ENCODE results near the gene PNMA8B.
A peak's percentile ranks its signal among the peaks of the same experiment; 100 is the strongest.

The PNMA8B gene

DNA sequence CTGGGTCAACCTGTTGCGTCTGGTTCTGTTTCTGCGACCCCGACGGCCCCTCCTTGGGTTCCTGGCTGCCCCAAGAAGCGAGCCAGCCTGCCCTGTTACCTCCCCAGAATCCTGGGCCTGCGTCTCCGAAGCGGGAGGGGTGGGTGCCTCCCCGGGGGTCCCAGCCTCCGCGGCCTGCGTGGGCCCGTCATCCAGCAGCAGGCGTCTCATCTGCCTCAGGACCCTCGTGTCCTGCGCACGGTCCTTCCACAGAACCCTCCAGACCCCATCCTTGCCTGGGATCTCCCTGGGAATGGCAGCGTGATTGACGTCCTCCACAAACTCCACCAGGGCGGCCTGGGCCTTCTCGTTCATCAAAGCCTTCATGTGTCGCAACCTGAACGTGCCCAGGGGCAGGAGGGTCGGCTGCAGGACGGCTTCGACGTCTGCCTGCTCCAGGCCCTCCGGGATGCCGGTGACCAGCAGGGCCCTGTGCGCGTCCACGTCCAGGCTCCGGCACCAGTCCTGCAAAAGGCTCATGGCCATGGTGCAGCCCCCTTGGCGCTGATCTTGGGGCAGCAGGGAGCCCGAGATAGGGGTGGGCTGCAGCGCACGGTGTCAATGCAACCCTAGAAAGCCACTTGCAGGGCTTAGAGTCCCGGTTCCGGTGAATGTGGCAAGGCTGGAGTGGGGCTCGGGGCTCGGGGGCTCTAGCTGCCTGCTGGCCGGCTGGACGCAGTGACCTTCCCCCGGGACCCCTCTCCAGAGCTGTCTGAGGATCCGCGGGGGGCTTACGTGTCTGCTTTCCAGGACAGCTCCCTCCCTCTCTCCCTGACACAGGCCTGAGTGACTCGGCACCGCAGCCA is 504 bp downstream of the PNMA8B start:
- H3K9me3 Mint-ChIP-seq, result peaks cover 11% of the 10 kb centered on the region
- DNase-seq, result peak; percentile 35
- no peak overlapping the region for H3K27ac Mint-ChIP-seq
- peaks cover 49% of the 10 kb centered on the region for H3K4me1 Mint-ChIP-seq
- H3K4me3 Mint-ChIP-seq, result peak overlapping the region; percentile 69
- peaks cover 61% of the 10 kb centered on the region for H3K27me3 Mint-ChIP-seq (ENCODE audit: low read depth, poor library complexity)
- H3K36me3 Mint-ChIP-seq (ENCODE audit: low read depth), result peaks cover 8% of the 10 kb centered on the region
- TF ChIP-seq, protein P1, sequence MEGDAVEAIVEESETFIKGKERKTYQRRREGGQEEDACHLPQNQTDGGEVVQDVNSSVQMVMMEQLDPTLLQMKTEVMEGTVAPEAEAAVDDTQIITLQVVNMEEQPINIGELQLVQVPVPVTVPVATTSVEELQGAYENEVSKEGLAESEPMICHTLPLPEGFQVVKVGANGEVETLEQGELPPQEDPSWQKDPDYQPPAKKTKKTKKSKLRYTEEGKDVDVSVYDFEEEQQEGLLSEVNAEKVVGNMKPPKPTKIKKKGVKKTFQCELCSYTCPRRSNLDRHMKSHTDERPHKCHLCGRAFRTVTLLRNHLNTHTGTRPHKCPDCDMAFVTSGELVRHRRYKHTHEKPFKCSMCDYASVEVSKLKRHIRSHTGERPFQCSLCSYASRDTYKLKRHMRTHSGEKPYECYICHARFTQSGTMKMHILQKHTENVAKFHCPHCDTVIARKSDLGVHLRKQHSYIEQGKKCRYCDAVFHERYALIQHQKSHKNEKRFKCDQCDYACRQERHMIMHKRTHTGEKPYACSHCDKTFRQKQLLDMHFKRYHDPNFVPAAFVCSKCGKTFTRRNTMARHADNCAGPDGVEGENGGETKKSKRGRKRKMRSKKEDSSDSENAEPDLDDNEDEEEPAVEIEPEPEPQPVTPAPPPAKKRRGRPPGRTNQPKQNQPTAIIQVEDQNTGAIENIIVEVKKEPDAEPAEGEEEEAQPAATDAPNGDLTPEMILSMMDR (IDR thresholded peaks at IDR 0.05), result no peak

DNA sequence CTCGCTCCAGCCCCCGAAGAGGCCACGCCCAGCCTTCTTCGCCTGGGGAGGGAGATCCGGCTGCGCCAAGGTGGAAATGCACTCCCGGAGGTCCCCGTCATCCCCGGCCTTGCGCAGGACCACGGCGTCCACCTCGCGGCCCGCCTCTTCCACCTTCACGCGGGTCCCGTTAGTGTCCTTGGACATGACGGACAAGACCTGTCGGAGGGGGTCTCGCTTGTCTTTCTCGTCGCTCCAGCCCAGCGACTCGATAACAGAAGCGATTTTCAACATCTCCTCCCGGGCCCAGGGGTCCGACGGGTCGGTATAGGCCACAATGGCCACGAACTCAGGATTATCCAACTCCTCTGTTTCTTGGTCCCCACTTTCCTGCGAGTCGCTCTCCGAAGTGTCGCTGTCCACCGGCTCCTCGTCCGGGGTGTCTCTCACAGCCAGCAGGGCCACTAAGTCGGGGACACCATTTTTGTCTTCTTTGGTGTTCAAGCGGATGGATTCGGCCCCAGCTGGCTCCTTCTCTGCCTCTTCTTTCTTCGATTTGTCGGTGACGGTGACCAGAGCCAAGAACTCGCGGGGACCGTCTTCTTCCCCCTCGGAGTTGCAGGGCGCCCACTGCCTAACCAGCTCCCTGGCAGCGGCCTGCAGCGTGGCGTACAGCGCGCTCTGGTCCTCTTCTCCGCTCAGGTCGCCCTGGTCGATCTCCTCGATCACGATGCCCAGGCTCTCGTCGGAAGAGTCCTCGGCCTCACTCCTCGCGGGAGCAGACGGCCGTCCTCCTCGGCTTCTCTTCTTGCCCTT is 1.3 kb downstream of the PNMA8B start:
- TF ChIP-seq, protein P1 (IDR thresholded peaks at IDR 0.05), result no peak
- Mint-ChIP-seq H3K27me3 (ENCODE audit: low read depth, poor library complexity) (peaks cover 65% of the 10 kb centered on the region), H3K4me1 (peaks cover 50% of the 10 kb centered on the region), H3K27ac (no peak overlapping the region), H3K4me3 (peak overlapping the region; percentile 58), H3K36me3 (ENCODE audit: low read depth) (peaks cover 8% of the 10 kb centered on the region), H3K9me3 (peaks cover 11% of the 10 kb centered on the region)
- no peak for DNase-seq

DNA sequence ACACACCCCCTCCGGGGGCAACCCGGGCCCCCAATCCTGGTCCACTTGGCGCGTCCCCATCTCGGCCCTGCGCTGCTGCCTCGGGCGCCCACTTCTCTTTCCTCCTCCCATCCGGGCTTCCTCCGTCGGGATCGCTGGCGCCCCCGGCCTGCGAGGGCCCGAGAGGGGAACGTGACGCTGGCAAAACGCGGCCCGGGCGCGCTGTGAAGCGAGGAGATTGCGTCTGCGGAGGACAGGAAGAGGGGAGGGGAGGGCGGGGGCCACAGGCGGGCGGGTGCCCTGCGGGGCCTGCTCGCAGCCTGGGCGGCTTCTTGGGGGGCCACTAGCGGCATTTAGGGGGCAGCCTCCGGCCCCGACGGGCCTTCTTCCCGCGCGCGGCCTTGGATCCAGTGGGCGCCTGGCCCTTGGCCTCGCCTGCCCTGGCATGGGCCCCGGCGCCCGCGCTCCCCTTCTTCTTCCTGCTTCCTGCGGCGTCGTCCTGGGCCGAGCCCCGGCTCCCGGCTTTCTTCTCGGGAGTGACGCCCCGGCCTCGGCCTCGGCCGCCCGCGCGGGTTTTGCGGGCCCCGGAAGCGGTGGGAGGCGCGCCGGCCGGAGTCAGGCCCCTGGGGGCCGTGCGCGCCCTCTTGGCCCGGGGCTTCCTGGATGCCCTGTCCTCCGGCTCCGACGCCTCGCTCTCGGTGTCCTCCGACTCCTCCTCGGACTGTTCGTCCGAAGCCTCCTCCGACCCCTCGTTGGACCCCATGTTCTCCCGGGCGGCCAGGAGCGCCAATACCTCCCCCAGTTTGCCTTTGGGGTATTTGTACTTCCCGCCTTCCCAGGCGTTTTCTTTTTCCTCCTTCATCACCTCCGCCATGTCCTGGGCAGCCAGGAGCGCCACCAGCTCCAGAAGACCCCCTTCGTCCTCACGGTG is 2.2 kb downstream of the PNMA8B start:
- peak; percentile 67 for DNase-seq
- TF ChIP-seq, protein P1 (IDR thresholded peaks at IDR 0.05), result no peak
- H3K36me3 Mint-ChIP-seq (ENCODE audit: low read depth), result peaks cover 8% of the 10 kb centered on the region
- H3K27me3 Mint-ChIP-seq (ENCODE audit: low read depth, poor library complexity), result peaks cover 74% of the 10 kb centered on the region
- H3K4me3 Mint-ChIP-seq, result peak overlapping the region; percentile 65
- H3K4me1 Mint-ChIP-seq, result peaks cover 51% of the 10 kb centered on the region
- H3K9me3 Mint-ChIP-seq, result peaks cover 11% of the 10 kb centered on the region
- H3K27ac Mint-ChIP-seq, result no peak overlapping the region

DNA sequence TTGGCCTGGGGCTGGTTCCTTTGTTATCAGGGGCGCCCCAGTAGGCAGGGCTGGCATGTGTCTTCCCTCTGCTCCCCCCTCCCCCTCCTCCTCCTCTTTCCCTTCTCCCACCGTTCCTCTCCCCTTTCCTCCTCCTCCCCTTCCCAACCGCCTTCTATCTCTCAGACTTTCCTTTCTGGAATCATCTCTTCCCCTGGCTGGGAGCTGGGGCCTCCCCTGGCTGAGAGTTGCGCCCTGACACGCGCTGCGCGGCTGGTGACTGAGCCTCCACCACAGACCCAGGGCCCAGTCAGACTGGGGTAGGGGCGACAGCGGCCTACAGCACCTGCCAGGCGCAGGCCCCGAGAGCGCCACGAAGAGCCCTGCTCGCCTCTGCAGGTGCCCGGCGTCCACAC is 2.8 kb downstream of the PNMA8B start:
- TF ChIP-seq, protein P1 (IDR thresholded peaks at IDR 0.05), result no peak
- Mint-ChIP-seq H3K36me3 (ENCODE audit: low read depth) (peaks cover 8% of the 10 kb centered on the region), H3K27ac (no peak overlapping the region), H3K4me1 (peaks cover 48% of the 10 kb centered on the region), H3K27me3 (ENCODE audit: low read depth, poor library complexity) (peaks cover 81% of the 10 kb centered on the region), H3K4me3 (peak overlapping the region; percentile 23), H3K9me3 (peaks cover 11% of the 10 kb centered on the region)
- DNase-seq, result no peak

DNA sequence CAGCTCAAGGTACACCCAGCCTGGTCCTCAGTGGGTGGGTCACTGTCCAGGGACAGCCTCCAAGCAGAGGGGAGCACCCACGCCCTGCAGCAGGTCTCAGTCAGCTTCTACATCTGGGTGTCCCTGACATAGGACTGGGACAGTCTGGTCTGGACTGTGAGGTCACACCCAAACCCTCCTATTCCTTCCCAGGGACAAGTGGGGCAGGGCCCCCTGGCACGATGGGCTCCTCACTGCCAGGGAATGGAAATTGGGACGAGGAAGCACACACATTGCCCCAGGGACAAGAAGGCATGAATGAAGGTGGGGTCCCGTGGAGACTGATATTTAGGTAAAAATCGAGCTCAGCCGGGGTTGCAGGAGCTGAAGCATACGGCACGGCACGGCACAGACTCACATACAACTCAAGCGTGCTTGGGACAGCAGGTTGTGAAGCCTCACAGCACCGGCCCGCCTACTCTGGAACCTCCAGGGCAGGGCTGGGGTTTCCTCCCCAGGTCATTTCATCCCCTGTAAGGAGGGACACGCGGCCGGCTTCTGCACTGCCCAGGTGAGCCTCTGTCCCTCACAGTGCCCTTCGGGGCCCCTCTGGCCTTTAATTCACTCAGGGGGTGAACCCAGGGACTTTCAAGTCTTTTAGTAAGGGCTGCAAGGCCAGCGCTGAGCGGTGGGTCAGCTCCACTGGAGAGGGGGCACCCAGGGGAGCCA is 3.5 kb downstream of the PNMA8B start:
- H3K36me3 Mint-ChIP-seq (ENCODE audit: low read depth), result peaks cover 8% of the 10 kb centered on the region
- TF ChIP-seq, protein P1 (IDR thresholded peaks at IDR 0.05), result no peak
- peaks cover 87% of the 10 kb centered on the region for H3K27me3 Mint-ChIP-seq (ENCODE audit: low read depth, poor library complexity)
- peaks cover 52% of the 10 kb centered on the region for H3K4me1 Mint-ChIP-seq
- no peak for DNase-seq
- peaks cover 11% of the 10 kb centered on the region for H3K9me3 Mint-ChIP-seq
- H3K4me3 Mint-ChIP-seq, result peak overlapping the region; percentile 60
- no peak overlapping the region for H3K27ac Mint-ChIP-seq
